A673 (cell line): ENCODE measurements around the gene FTO.

Source experiments
- CTCF ChIP-seq: fragments of 300-800, 200-600 bp; sonication (generic); conservative IDR thresholded peaks from 2 replicates; pipeline ENCODE4 v1.5.1; 2017; ENCODE audit warnings: low read depth, mild to moderate bottlenecking, antibody characterized with exemption, low read length, moderate library complexity, mixed read lengths
- EZH2 ChIP-seq: fragments of 200-600 bp; sonication (generic); IDR thresholded peaks from 2 replicates; pipeline ENCODE4 v1.6.1; 2017; ENCODE audit warnings: borderline replicate concordance, low read depth, mild to moderate bottlenecking, mixed read lengths, antibody characterized with exemption, low read length; ENCODE audit not compliant: poor library complexity, severe bottlenecking

GRCh38 chr16:54145881-54146280 lies 441.9 kb downstream of the FTO start:
- TF ChIP-seq CTCF: no peak
- no peak for TF ChIP-seq EZH2
